Coronary artery (tissue), 2 donors: ENCODE measurements around the gene CDH13.

Experiments
- DNase-seq: peaks from one replicate; pipeline ENCODE4 v3.0.0-alpha.2; 2017; ENCODE audit warnings: low spot score
- H3K27ac ChIP-seq, 2 donors: fragments of 200-600 bp; sonication (generic); one replicate each; pipeline ENCODE4 v1.5.1; 2016 to 2019
- H3K4me3 ChIP-seq: fragments of 200-600 bp; sonication (generic); 2 replicates; pipeline ENCODE4 v1.5.1; 2016; ENCODE audit warnings: mild to moderate bottlenecking, moderate library complexity
- TF ChIP-seq, protein P1 (sequence below): fragments of 200-600 bp; sonication (generic); IDR thresholded peaks from one replicate; pipeline ENCODE4 v1.5.1; 2019; ENCODE audit warnings: antibody characterized with exemption

The CDH13 gene

DNA sequence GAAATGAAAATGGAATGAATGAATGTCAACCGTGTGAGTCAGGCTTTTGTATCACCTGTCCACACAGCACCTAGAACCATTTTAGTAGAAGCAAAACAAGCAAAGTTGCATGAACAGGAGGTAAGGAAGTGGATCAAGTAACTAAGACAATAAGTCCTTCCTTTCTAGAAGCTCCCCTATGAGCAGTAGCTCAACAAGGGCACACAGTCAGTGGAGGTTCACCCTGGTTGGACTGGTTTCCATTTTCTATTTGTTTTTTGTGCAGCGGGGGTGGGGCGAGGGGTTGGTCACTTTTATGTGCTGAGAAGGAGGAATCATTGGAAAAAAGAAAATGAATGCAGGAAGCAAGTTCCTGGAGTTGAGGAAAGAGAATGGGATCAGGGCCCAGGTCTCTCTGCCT is 1177.0 kb downstream of the CDH13 start:
- H3K27ac ChIP-seq = no peak overlapping the region
- TF ChIP-seq, protein P1, sequence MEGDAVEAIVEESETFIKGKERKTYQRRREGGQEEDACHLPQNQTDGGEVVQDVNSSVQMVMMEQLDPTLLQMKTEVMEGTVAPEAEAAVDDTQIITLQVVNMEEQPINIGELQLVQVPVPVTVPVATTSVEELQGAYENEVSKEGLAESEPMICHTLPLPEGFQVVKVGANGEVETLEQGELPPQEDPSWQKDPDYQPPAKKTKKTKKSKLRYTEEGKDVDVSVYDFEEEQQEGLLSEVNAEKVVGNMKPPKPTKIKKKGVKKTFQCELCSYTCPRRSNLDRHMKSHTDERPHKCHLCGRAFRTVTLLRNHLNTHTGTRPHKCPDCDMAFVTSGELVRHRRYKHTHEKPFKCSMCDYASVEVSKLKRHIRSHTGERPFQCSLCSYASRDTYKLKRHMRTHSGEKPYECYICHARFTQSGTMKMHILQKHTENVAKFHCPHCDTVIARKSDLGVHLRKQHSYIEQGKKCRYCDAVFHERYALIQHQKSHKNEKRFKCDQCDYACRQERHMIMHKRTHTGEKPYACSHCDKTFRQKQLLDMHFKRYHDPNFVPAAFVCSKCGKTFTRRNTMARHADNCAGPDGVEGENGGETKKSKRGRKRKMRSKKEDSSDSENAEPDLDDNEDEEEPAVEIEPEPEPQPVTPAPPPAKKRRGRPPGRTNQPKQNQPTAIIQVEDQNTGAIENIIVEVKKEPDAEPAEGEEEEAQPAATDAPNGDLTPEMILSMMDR = no peak
- DNase-seq = no peak
- no peak overlapping the region for H3K4me3 ChIP-seq

DNA sequence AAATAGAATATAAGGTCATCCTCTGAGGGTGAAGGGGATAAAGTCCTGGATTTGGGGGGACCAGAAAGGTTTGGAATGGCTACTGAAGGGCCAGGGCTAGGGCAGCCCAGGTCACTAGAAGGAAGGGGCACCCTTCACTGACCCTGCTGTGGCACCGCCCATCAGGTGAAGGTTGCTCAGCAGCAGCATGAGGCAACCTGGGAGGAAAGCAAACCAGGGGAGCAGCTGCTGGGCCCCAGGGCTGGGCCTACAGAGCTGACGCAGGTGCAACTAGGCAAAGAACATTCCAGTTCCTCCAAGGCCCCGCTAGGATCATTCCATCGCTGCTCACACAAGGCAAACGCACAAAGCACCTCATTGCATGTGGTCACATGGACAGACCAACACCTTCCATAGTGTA is 1177.6 kb downstream of the CDH13 start:
- no peak overlapping the region for H3K4me3 ChIP-seq
- TF ChIP-seq, protein P1 = no peak
- no peak for DNase-seq
- H3K27ac ChIP-seq = peak overlapping the region in 1 of 2 donors; percentile 5

DNA sequence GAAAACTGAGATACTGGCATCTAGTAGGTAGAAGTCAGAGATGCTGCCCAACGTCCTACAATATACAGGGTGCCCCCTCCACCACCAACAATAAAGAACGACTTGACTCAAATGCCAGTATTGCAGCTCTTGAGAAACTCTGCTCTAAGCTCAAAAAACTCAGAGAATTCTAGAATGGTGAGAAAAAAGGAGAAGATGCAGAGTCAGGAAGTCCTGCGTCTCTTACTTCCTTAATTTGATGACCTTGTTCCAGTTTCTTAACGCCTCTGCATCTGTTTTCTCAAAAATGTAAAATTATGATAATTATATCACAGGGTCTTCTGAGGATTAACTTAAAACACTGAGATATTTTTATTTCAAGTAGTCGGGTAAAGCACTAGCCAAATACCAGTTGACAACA is 1179.3 kb downstream of the CDH13 start:
- Histone ChIP-seq H3K4me3 (no peak overlapping the region), H3K27ac (peak overlapping the region in 1 of 2 donors; percentile 54)
- TF ChIP-seq, protein P1 = no peak
- no peak for DNase-seq

DNA sequence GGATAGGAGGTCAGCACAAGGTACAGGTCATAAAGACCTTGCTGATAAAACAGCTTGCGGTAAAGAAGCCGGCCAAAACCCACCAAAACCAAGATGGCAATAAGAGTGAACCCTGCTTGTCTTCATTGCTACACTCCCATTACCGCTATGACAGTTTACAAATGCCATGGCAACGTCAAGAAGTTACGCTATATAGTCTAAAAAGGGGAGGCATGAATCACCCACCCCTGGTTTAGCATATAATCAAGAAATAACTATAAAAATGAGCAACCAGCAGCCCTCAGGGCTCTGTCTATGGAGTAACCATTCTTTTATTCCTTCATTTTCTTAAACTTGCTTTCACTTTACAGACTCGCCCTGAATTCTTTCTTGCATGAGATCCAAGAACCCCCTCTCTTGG is 1180.0 kb downstream of the CDH13 start:
- no peak overlapping the region for H3K4me3 ChIP-seq
- H3K27ac ChIP-seq = peak overlapping the region in 1 of 2 donors; percentile 54
- TF ChIP-seq, protein P1 = no peak
- DNase-seq = no peak

DNA sequence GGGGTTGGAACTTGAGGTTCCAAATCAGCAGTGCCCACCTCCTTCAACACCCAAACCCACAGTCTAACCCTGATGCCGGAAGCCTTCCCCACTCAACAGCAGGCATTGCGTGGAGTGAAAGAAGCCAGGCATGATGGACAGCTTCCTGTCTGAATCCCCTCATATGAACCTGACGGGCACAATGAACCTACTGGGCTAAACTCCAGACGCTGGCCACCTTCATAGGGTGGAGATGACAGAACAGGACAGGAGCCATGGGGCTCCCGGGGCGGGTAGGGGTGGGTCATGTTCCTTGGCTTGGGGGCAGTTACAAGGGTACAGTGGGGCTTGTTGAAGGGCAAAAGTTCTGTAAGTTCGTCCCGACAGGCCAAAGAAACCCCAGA is 1180.5 kb downstream of the CDH13 start:
- DNase-seq = no peak
- H3K4me3 ChIP-seq = peak overlapping the region; percentile 94
- TF ChIP-seq, protein P1 = no peak
- peak overlapping the region in 1 of 2 donors; percentile 88 for H3K27ac ChIP-seq

DNA sequence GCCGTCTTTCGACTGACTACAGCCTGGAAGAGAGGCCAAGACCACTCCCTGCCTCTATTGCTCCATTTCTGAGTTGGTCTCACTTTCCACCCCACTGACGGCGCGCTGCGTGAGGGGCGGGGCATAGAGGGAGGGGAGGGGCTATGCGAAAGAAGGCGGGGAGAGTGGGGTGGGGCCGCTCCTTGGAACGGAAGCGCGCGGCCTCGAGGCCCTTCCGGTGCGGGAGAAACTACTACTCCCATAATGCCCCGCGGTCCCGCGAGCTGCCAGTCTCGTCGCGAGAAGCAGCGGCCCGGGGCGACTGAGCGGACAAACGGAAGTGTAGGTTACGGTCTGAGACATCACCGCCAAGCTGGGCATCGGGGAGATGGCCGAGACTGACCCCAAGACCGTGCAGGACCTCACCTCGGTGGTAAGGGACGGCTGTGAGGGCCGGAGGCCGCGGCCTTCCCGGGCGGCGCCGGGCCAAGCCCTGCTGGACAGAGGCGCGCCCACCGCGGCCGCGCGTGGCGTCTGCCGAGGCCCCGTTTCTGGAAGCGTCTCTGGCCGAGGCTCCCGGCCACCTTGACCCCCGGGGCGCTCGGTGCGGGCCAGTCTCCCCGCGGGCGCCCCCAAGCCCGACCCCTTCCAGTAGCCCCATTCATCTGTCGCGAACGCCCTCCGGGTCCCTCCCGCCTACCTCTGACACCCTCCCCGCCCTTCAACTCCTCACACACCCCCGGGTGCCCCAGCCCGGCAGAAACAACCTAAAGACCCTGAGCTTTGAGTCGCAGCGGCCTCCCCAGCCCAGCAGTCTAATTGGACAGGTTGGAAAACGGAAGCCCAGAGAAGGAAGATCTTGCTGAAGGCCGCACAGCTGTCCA is 1181.2 kb downstream of the CDH13 start, which contains the start of gene HSBP1:
Gene HSBP1, plus strand, starts transcription at position 269 of the 863 bp plus-strand sequence. Its CDS starts 99 bp downstream, at position 368.
- peak; percentile 96 for DNase-seq
- peak within 1 kb of the TSS; percentile 94 for H3K4me3 ChIP-seq
- H3K27ac ChIP-seq = peak within 1 kb of the TSS; percentile 84 to 88
- TF ChIP-seq, protein P1 = no peak

DNA sequence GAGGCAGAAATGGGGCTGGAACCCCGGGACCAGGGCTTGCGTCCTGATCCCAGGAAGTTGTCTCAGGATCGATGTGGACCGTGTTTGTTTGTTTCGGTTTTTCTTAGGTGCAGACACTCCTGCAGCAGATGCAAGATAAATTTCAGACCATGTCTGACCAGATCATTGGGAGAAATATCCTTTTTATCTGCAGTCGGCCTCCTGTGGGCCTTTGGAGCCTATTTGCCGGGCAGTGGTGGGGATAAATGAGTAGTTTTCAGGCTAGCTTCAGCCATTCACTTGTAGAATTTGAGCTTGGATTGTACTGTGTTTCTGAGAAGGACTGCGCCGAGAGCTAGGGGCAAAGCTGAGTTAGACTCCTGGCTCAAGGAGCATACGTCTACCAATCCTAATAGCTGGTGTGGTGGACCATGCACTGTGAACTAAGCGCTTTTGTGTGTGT is 1181.8 kb downstream of the CDH13 start:
- peak overlapping the region; percentile 84 to 88 for H3K27ac ChIP-seq
- TF ChIP-seq, protein P1 = no peak
- DNase-seq = no peak
- peak overlapping the region; percentile 94 for H3K4me3 ChIP-seq
